Mesendoderm (in vitro differentiated cells): ENCODE results near the gene RPS5.

ENCODE experiments used
- DNase-seq: peaks from one replicate; pipeline ENCODE4 v3.0.0; 2013
- H2AK5ac ChIP-seq: 2 replicates; pipeline ENCODE4 v1.6.1; 2013; ENCODE audit warnings: low read length, inconsistent platforms
- H2BK120ac ChIP-seq: 2 replicates; pipeline ENCODE4 v1.6.1; 2013; ENCODE audit warnings: low read depth, mild to moderate bottlenecking, low read length, moderate library complexity, mixed read lengths
- H2BK15ac ChIP-seq: replicated peaks from 2 replicates; pipeline ENCODE4 v1.6.1; 2013; ENCODE audit warnings: low read depth, mild to moderate bottlenecking, moderate library complexity
- H2BK5ac ChIP-seq: 2 replicates; pipeline ENCODE4 v1.6.1; 2013; ENCODE audit warnings: low read length, inconsistent platforms
- H3K18ac ChIP-seq: 2 replicates; pipeline ENCODE4 v1.6.1; 2013; ENCODE audit warnings: mild to moderate bottlenecking, low read length, mixed read lengths
- H3K23ac ChIP-seq: one replicate; pipeline ENCODE4 v1.6.1; 2013; ENCODE audit warnings: low read length
- H3K27ac ChIP-seq: 2 replicates; pipeline ENCODE4 v1.5.1; 2013; ENCODE audit warnings: low read depth, mild to moderate bottlenecking, inconsistent platforms, low read length, moderate library complexity
- H3K27me3 ChIP-seq: 2 replicates; pipeline ENCODE4 v1.6.1; 2013; ENCODE audit warnings: low read length, control low read depth, mild to moderate bottlenecking, inconsistent platforms; ENCODE audit not compliant: insufficient read depth, poor library complexity
- H3K36me3 ChIP-seq: 2 replicates; pipeline ENCODE4 v1.6.1; 2013; ENCODE audit warnings: low read length, inconsistent platforms; ENCODE audit not compliant: control insufficient read depth, insufficient read depth
- H3K4ac ChIP-seq: one replicate; pipeline ENCODE4 v1.6.1; 2013; ENCODE audit warnings: low read depth, mild to moderate bottlenecking, low read length, moderate library complexity
- H3K4me1 ChIP-seq: 2 replicates; pipeline ENCODE4 v1.6.1; 2013; ENCODE audit warnings: low read depth, low read length, inconsistent platforms; ENCODE audit not compliant: control insufficient read depth
- H3K4me2 ChIP-seq: 2 replicates; pipeline ENCODE4 v1.6.1; 2013; ENCODE audit warnings: low read length
- H3K4me3 ChIP-seq: 2 replicates; pipeline ENCODE4 v1.5.1; 2013; ENCODE audit warnings: mild to moderate bottlenecking, low read length
- H3K56ac ChIP-seq: one replicate; pipeline ENCODE4 v1.6.1; 2013; ENCODE audit warnings: low read length
- H3K79me1 ChIP-seq: 2 replicates; pipeline ENCODE4 v1.6.1; 2013; ENCODE audit warnings: low read length, inconsistent platforms
- H3K79me2 ChIP-seq: 2 replicates; pipeline ENCODE4 v1.6.1; 2013; ENCODE audit warnings: mild to moderate bottlenecking, low read length; ENCODE audit not compliant: control insufficient read depth, insufficient read depth
- H3K9ac ChIP-seq: 2 replicates; pipeline ENCODE4 v1.6.1; 2013; ENCODE audit warnings: low read length, inconsistent platforms
- H4K5ac ChIP-seq: one replicate; pipeline ENCODE4 v1.6.1; 2013; ENCODE audit warnings: low read length
- H4K8ac ChIP-seq: one replicate; pipeline ENCODE4 v1.6.1; 2013; ENCODE audit warnings: low read depth, mild to moderate bottlenecking, control low read depth, low read length, moderate library complexity
- WGBS: extraction: QIAGEN DNeasy Blood & Tissue Kit; methylation state at CpG from one replicate; pipeline ENCODE4 v1.1.7; 2013; ENCODE audit warnings: low lambda C conversion rate, missing lambda C conversion rate; ENCODE audit not compliant: insufficient coverage; ENCODE audit errors: extremely low coverage; 5-methylcytosine and 5-hydroxymethylcytosine counted together

Gene RPS5

DNA sequence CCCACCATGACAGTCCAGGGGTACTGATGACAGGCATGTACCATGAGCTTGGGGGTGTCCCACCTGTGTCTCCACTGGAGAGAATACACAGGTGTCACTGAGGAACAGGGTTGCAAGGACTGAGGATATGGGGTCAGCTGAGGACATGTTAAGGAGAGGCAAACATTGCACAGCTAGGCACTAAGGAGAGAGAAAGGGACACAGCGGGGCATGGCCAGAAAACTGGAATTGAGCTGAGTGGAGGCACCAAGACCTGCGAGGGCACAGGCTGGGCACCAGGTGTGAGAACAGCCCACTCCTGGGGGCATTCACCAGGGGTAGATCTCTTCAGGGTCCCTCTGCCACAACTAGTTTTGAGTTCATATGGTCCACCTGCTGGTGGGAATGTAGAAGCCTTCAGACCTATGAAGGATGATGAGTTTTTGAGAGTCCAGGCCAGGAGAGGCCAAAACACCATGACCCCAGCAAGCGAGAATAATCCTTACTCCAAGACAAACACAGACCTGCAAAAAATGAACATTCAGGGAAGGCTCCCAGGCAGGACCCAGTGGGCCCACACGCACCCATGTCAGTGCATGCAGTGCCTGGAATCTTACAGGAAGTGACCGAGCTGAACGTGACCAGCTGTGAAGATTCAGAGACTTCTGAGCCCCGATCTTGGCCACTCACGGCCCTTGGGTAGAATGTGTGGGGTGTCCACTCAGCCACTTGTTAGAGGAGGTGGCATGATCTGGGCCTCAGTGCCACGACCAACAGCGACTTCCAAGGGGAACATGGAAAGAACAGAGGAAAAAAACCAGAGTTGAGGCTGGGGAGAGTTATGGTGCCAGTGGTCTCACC is 20.0 kb downstream of the RPS5 start:
- Histone ChIP-seq H4K5ac (no peak overlapping the region), H2BK120ac (no peak overlapping the region), H3K4ac (no peak overlapping the region), H2BK5ac (no peak overlapping the region), H3K4me3 (no peak overlapping the region), H3K23ac (no peak overlapping the region), H3K9ac (peak overlapping the region; percentile 95), H2AK5ac (no peak overlapping the region), H2BK15ac (no peak overlapping the region), H3K79me2 (no peaks in the 10 kb centered on the region), H3K36me3 (no peaks in the 10 kb centered on the region), H3K4me1 (peaks cover 4% of the 10 kb centered on the region), H3K79me1 (no peaks in the 10 kb centered on the region), H3K4me2 (peak overlapping the region; percentile 99), H3K56ac (peak overlapping the region; percentile 99), H4K8ac (no peak overlapping the region), H3K18ac (no peak overlapping the region), H3K27me3 (no peaks in the 10 kb centered on the region), H3K27ac (no peak overlapping the region)
- peak; percentile 65 for DNase-seq
- WGBS: no CpG with 5 or more reads among the region's 10 CpGs

DNA sequence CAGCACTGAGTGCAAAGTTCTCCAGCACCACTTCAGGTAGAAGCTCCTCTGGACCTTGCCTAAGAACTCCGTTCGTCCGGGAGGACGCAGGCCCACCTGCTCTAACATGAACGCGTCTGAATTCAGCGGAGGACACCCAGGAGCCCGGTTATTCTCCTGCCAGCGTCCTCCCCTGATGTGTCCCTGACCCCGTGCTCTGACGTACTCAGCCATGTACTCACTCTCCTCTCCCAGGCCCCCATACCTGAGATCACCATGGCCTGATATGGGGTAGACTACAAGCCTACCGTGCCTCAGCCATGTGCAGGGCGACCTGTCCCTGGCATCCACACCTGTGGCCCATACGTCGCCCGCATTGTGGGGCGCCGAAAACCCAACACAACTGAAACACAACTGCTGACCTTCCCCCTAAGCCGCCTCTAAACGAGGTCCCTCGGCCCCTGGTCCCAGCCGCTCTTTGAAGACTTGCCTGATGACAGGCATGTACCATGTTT is 20.6 kb downstream of the RPS5 start:
- Histone ChIP-seq H3K18ac (peak overlapping the region; percentile 31), H3K56ac (peak overlapping the region; percentile 99), H3K4me1 (peaks cover 4% of the 10 kb centered on the region), H3K23ac (peak overlapping the region; percentile 35), H3K9ac (peak overlapping the region; percentile 95), H2BK120ac (no peak overlapping the region), H3K4me3 (peak overlapping the region; percentile 93), H3K27me3 (no peaks in the 10 kb centered on the region), H3K4me2 (peak overlapping the region; percentile 99), H2BK15ac (no peak overlapping the region), H4K8ac (no peak overlapping the region), H3K79me1 (no peaks in the 10 kb centered on the region), H2BK5ac (no peak overlapping the region), H3K27ac (peak overlapping the region; percentile 51), H3K4ac (peak overlapping the region; percentile 4), H4K5ac (no peak overlapping the region), H3K36me3 (no peaks in the 10 kb centered on the region), H2AK5ac (no peak overlapping the region), H3K79me2 (no peaks in the 10 kb centered on the region)
- peak; percentile 44 for DNase-seq
- whole genome bisulfite sequencing: no CpG with 5 or more reads among the region's 22 CpGs

DNA sequence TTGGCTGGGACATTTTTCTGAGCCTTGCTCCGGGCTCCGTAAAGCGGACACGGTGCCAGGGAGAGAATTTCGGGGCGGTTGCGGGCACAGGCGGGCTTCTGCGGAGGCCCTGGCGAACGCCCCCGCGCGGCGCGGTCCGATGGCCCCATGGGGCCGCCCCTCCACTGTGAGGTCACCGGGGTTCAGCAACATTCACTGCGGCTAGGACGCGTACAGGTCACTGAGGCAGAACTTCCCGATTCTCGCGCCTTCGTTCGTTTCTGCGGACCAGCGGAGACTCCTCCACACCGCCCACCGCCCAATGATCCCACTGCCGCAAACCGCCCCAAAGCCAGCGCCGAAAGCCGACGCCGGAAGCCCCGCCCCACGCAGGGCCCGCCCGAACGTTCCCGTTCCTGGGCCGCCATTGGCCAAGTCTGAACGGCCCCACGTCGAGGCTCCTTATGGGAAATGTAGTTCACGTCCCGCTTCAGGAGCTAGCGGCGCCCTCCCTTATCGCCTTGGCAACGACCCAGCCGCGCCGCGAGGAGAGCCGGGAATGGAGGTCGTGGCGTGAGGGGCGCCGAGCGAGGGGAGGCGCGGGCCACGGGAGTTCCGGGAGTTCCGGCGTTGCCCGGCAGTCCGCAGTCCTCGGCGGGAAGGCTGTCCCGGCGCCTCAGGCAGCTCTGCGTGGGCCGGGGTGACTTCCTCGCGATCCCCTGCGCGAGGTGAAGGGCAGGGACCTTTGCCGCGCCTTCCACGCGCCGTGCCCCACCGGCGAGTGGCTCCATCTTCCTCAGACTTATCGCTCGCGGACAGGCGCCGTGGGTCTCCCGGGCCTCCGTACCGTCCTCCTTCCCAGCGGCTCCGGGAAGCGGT is 21.3 kb downstream of the RPS5 start, which contains the start of gene ZNF584:
Gene ZNF584, plus strand, starts transcription at position 498 of the 858 bp plus-strand sequence. CDS start 499 bp downstream, outside the sequence.
- Histone ChIP-seq H2BK5ac (no peak within 1 kb of the TSS), H4K5ac (no peak within 1 kb of the TSS), H3K27me3 (no peaks in the 10 kb centered on the region), H2BK120ac (no peak within 1 kb of the TSS), H3K4ac (peak within 1 kb of the TSS; percentile 4), H3K9ac (peak within 1 kb of the TSS; percentile 95), H3K4me2 (peak within 1 kb of the TSS; percentile 99), H3K79me1 (no peaks in the 10 kb centered on the region), H4K8ac (no peak within 1 kb of the TSS), H3K27ac (peak within 1 kb of the TSS; percentile 51), H3K4me3 (peak within 1 kb of the TSS; percentile 93), H3K4me1 (peaks cover 4% of the 10 kb centered on the region), H3K56ac (peak within 1 kb of the TSS; percentile 99), H2BK15ac (no peak within 1 kb of the TSS), H3K79me2 (no peaks in the 10 kb centered on the region), H2AK5ac (no peak within 1 kb of the TSS), H3K23ac (peak within 1 kb of the TSS; percentile 80), H3K18ac (peak within 1 kb of the TSS; percentile 31), H3K36me3 (no peaks in the 10 kb centered on the region)
- WGBS: no CpG with 5 or more reads among the region's 100 CpGs
- DNase-seq: peak; percentile 97

DNA sequence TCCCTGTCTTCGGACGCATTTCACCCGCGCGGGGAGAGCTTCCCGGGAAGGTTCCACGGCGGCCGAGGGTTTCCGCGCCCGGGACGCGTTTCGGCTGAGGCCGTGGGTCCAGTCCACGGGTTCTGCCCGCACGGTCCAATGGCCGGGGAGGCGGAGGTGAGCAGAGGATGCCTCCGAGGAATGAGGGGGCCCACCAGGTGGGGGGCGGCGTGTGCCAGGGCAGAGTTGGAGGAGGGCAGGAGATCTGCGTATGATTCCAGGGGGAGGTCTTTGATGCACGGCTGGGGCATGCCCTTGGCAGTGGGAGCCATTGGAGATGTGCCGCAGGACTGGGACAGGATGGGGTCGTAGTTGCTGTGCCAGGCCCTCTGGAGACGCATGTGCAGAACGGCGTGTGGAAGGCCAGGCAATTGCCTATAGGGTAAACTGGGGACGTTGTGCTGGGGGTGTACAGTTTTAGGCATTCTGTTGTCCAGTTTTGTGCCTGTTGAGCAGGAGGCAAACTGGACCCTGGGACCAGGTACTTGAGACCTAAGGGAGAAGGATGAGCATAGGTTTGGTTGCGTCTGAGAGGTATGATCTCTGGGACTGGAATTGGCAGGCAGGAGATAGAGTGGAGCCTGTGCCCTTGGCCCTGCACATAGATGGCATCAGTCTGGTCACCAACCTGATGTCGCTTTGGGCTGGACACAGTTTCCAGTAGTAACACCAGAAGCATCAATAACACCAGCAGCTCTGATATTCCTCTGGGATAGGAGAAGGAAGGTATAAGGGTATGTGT is 22.1 kb downstream of the RPS5 start:
- H3K4ac ChIP-seq: no peak overlapping the region
- H2BK15ac ChIP-seq: no peak overlapping the region
- H3K4me3 ChIP-seq: peak overlapping the region; percentile 68
- no peak overlapping the region for H3K23ac ChIP-seq
- no peak overlapping the region for H4K5ac ChIP-seq
- H3K27ac ChIP-seq: no peak overlapping the region
- no peak overlapping the region for H3K18ac ChIP-seq
- no peaks in the 10 kb centered on the region for H3K27me3 ChIP-seq
- peak overlapping the region; percentile 88 for H3K9ac ChIP-seq
- H2AK5ac ChIP-seq: no peak overlapping the region
- no peaks in the 10 kb centered on the region for H3K79me2 ChIP-seq
- peak overlapping the region; percentile 80 for H3K4me2 ChIP-seq
- H4K8ac ChIP-seq: no peak overlapping the region
- no CpG with 5 or more reads among the region's 34 CpGs for WGBS
- peak overlapping the region; percentile 92 for H3K56ac ChIP-seq
- no peaks in the 10 kb centered on the region for H3K36me3 ChIP-seq
- no peak overlapping the region for H2BK120ac ChIP-seq
- peaks cover 4% of the 10 kb centered on the region for H3K4me1 ChIP-seq
- H3K79me1 ChIP-seq: no peaks in the 10 kb centered on the region
- no peak overlapping the region for H2BK5ac ChIP-seq
- DNase-seq: no peak

- Histone ChIP-seq H3K36me3 (no peaks in the 10 kb centered on the region), H3K4me1 (no peaks in the 10 kb centered on the region)
These were observed 29.5 kb downstream of the RPS5 start for GRCh38 chr19:58416604-58417003.

More at GRCh38 chr19:58416604-58417003, 29.5 kb downstream of the RPS5 start:
- H2BK5ac ChIP-seq: no peak overlapping the region
- no peak for DNase-seq
- H3K56ac ChIP-seq: no peak overlapping the region
- H2BK15ac ChIP-seq: no peak overlapping the region
- H3K27me3 ChIP-seq: no peaks in the 10 kb centered on the region
- H3K79me2 ChIP-seq: no peaks in the 10 kb centered on the region
- H3K18ac ChIP-seq: no peak overlapping the region
- no peaks in the 10 kb centered on the region for H3K79me1 ChIP-seq
- no peak overlapping the region for H3K23ac ChIP-seq
- H3K27ac ChIP-seq: no peak overlapping the region
- no peak overlapping the region for H4K5ac ChIP-seq
- no peak overlapping the region for H4K8ac ChIP-seq
- no peak overlapping the region for H2BK120ac ChIP-seq
- no peak overlapping the region for H3K4ac ChIP-seq
- no peak overlapping the region for H3K4me3 ChIP-seq
- H3K9ac ChIP-seq: no peak overlapping the region
- H2AK5ac ChIP-seq: no peak overlapping the region
- no peak overlapping the region for H3K4me2 ChIP-seq
- WGBS: no CpG with 5 or more reads among the region's 5 CpGs
